Type B pancreatic cell (in vitro differentiated cells): ENCODE measurements around the gene TMPRSS4. TPM values are rescaled to one million over a fixed set of nuclear protein-coding genes. Genes with fewer than 3 reads are reported as not detected.
A peak's percentile ranks its signal among the peaks of the same experiment; 100 is the strongest.

Experiments
- DNase-seq: peaks from one replicate; pipeline ENCODE4 v3.0.0; 2021; ENCODE audit warnings: mixed read lengths; ENCODE audit not compliant: unreplicated experiment; ENCODE audit errors: extremely low spot score
- H3K27ac Mint-ChIP-seq: 2 replicates; pipeline ENCODE4 v1.8.0; 2021; ENCODE audit warnings: mild to moderate bottlenecking, mixed read lengths
- H3K27me3 Mint-ChIP-seq: 2 replicates; pipeline ENCODE4 v1.8.0; 2021; ENCODE audit warnings: mixed read lengths
- H3K36me3 Mint-ChIP-seq: 2 replicates; pipeline ENCODE4 v1.8.0; 2021; ENCODE audit warnings: mixed read lengths
- H3K4me1 Mint-ChIP-seq: one replicate; pipeline ENCODE4 v1.8.0; 2021; ENCODE audit warnings: mixed read lengths; ENCODE audit not compliant: unreplicated experiment
- H3K4me3 Mint-ChIP-seq: 2 replicates; pipeline ENCODE4 v1.8.0; 2021; ENCODE audit warnings: mild to moderate bottlenecking, mixed read lengths
- H3K9me3 Mint-ChIP-seq: 2 replicates; pipeline ENCODE4 v1.8.0; 2021; ENCODE audit warnings: mixed read lengths
- total RNA-seq: library from RNA; stranded (reverse); gene quantifications from 2 replicates; pipeline ENCODE4 v1.2.1, GENCODE V29; 2021; ENCODE audit warnings: low replicate concordance
- TF ChIP-seq, protein P1 (sequence below): fragments of 200-600 bp; sonication (generic); conservative IDR thresholded peaks from 2 replicates; pipeline ENCODE4 v1.5.0; 2021; ENCODE audit warnings: antibody characterized with exemption, mild to moderate bottlenecking

The TMPRSS4 gene
- total RNA-seq, 1 donor from 2014 or later: 33.8 TPM

DNA sequence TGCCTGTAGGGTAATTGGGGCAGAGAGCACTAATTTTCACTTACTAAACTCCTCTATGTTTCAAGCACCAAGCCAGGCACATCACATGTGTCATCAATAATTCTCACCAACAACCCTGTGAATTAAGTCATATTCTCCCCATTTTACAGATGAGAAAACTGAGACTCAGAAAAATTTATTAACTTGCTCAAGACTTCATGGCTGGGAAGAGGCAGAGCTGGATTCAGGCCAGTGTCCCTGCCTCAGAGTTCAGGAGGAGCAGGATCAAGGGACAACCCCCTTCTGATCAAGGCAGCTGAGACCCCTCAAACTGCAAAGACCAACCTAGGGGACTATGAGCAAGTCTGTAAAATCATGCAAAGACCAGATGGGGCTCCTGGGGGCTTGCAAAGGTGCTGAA lies 7.8 kb downstream of the TMPRSS4 start:
- no peak overlapping the region for H3K4me3 Mint-ChIP-seq
- H3K36me3 Mint-ChIP-seq: peaks cover 9% of the 10 kb centered on the region
- H3K9me3 Mint-ChIP-seq: peaks cover 12% of the 10 kb centered on the region
- H3K27me3 Mint-ChIP-seq: no peaks in the 10 kb centered on the region
- peaks cover 27% of the 10 kb centered on the region for H3K4me1 Mint-ChIP-seq
- no peak overlapping the region for H3K27ac Mint-ChIP-seq
- TF ChIP-seq, protein P1, sequence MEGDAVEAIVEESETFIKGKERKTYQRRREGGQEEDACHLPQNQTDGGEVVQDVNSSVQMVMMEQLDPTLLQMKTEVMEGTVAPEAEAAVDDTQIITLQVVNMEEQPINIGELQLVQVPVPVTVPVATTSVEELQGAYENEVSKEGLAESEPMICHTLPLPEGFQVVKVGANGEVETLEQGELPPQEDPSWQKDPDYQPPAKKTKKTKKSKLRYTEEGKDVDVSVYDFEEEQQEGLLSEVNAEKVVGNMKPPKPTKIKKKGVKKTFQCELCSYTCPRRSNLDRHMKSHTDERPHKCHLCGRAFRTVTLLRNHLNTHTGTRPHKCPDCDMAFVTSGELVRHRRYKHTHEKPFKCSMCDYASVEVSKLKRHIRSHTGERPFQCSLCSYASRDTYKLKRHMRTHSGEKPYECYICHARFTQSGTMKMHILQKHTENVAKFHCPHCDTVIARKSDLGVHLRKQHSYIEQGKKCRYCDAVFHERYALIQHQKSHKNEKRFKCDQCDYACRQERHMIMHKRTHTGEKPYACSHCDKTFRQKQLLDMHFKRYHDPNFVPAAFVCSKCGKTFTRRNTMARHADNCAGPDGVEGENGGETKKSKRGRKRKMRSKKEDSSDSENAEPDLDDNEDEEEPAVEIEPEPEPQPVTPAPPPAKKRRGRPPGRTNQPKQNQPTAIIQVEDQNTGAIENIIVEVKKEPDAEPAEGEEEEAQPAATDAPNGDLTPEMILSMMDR: no peak
- no peak for DNase-seq

DNA sequence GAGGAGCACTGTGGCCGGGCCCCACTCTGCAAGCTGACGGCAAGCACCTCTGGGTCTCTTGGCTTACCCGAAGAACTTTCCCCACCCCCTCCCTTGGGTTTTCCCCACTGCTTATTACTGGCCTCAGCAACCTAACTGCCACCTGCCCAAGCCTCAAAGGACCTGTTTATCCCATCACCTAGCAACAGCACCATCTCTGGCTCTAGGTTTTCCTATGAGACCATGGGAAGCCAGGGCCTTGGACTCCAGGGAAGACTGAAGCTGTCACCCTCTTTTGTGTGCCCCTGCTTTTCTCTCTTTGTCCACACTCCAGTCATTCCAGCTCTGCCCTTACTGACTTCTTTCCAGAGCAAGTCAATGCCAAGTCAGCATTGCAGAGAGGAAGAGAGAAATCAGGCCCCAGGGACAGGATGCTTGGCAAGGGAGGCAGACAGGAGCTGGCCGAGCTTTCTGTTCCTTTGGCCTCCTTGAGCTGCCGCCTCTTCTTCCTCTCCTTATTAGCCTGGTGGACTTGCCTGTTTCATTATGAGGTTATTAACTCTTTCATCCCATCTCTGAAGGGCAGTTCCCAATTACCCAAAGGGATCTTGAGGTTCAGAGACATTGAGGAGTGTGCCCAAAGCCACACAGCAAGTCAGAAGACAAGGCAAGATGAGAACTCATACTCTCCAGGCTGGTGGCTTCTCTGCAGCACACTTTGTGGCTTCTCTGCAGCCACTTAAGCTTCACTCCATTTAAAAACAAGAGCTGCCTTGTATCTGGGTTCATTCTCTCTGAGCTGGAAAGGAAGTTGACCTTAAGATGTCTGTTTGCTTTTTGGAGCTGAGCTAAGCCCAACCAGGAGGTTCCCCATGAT lies 10.3 kb downstream of the TMPRSS4 start, which contains the start of gene SMIM35:
Gene SMIM35, minus strand, starts transcription at position 51 of the 856 bp plus-strand sequence. CDS start 206 bp downstream, outside the sequence.
- Mint-ChIP-seq H3K9me3 (peaks cover 12% of the 10 kb centered on the region), H3K27me3 (no peaks in the 10 kb centered on the region), H3K36me3 (peaks cover 9% of the 10 kb centered on the region), H3K4me1 (peaks cover 27% of the 10 kb centered on the region), H3K4me3 (no peak within 1 kb of the TSS), H3K27ac (no peak within 1 kb of the TSS)
- no peak for DNase-seq
- TF ChIP-seq, protein P1: no peak

DNA sequence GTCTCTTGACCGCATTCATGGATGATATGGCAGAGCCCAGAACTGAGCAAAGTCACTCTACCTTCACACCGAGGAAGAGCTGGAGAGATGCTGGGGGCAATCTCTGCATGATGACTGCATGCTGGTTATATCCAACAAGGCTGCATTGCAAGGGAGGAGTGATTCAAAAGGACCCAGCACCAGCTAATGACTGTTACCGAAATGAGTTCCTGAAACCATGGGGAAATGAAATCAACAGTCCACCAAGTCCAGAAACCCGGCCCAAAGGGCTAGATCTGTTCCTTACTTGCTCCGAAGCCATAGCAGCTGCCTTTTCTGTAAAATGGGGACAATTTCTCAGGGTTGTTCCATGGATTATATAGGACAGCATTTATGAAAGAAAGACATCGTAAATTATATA lies 11.1 kb downstream of the TMPRSS4 start:
- Mint-ChIP-seq H3K9me3 (peaks cover 12% of the 10 kb centered on the region), H3K27ac (no peak overlapping the region), H3K4me1 (peaks cover 24% of the 10 kb centered on the region), H3K36me3 (peaks cover 9% of the 10 kb centered on the region), H3K4me3 (no peak overlapping the region), H3K27me3 (no peaks in the 10 kb centered on the region)
- no peak for DNase-seq
- TF ChIP-seq, protein P1: no peak

GRCh38 chr11:118088531-118088930 lies 11.7 kb downstream of the TMPRSS4 start:
- TF ChIP-seq, protein P1: no peak
- H3K36me3 Mint-ChIP-seq: peaks cover 9% of the 10 kb centered on the region
- no peak for DNase-seq
- peak overlapping the region; percentile 14 for H3K27ac Mint-ChIP-seq
- peaks cover 19% of the 10 kb centered on the region for H3K4me1 Mint-ChIP-seq
- no peak overlapping the region for H3K4me3 Mint-ChIP-seq
- peaks cover 12% of the 10 kb centered on the region for H3K9me3 Mint-ChIP-seq
- H3K27me3 Mint-ChIP-seq: no peaks in the 10 kb centered on the region

- H3K9me3 Mint-ChIP-seq: peaks cover 12% of the 10 kb centered on the region
- TF ChIP-seq, protein P1: no peak
- peaks cover 17% of the 10 kb centered on the region for H3K4me1 Mint-ChIP-seq
- DNase-seq: no peak
- peak overlapping the region; percentile 9 for H3K27ac Mint-ChIP-seq
- no peaks in the 10 kb centered on the region for H3K27me3 Mint-ChIP-seq
- peaks cover 9% of the 10 kb centered on the region for H3K36me3 Mint-ChIP-seq
- H3K4me3 Mint-ChIP-seq: no peak overlapping the region
Measured at GRCh38 chr11:118090545-118091162, 13.8 kb downstream of the TMPRSS4 start.
